Hepatocyte (in vitro differentiated cells): ENCODE results near the gene BEND7. TPM values are rescaled to one million over a fixed set of nuclear protein-coding genes. Genes with fewer than 3 reads are reported as not detected.

Source experiments
- DNase-seq: peaks from one replicate; pipeline ENCODE4 v3.0.0-alpha.2; 2016; ENCODE audit warnings: low spot score
- H2AFZ ChIP-seq: fragments of 200-600 bp; sonication (generic); 2 replicates; pipeline ENCODE4 v1.6.0; 2016; ENCODE audit warnings: antibody characterized with exemption, mild to moderate bottlenecking
- H3K27ac ChIP-seq: fragments of 200-600 bp; sonication (generic); 2 replicates; pipeline ENCODE4 v1.5.1; 2016; ENCODE audit warnings: mild to moderate bottlenecking
- H3K27me3 ChIP-seq: fragments of 200-600 bp; sonication (generic); 2 replicates; pipeline ENCODE4 v1.6.1; 2016
- H3K36me3 ChIP-seq: fragments of 200-600 bp; sonication (generic); replicated peaks from 2 replicates; pipeline ENCODE4 v1.5.1; 2016; ENCODE audit warnings: low read depth; ENCODE audit not compliant: insufficient read depth
- H3K4me1 ChIP-seq: fragments of 200-600 bp; sonication (generic); 2 replicates; pipeline ENCODE4 v1.5.1; 2016; ENCODE audit warnings: mild to moderate bottlenecking, moderate library complexity; ENCODE audit not compliant: insufficient read depth
- H3K4me2 ChIP-seq: fragments of 200-600 bp; sonication (generic); 2 replicates; pipeline ENCODE4 v1.6.0; 2016
- H3K4me3 ChIP-seq: fragments of 200-600 bp; sonication (generic); 2 replicates; pipeline ENCODE4 v1.5.1; 2016; ENCODE audit warnings: mild to moderate bottlenecking
- H3K79me2 ChIP-seq: fragments of 200-600 bp; sonication (generic); 2 replicates; pipeline ENCODE4 v1.6.0; 2017; ENCODE audit warnings: mild to moderate bottlenecking
- H3K9me2 ChIP-seq: fragments of 200-600 bp; sonication (generic); replicated peaks from 2 replicates; pipeline ENCODE4 v1.6.0; 2017; ENCODE audit warnings: mild to moderate bottlenecking; ENCODE audit not compliant: insufficient read depth
- H3K9me3 ChIP-seq: fragments of 200-600 bp; sonication (generic); 2 replicates; pipeline ENCODE4 v1.5.1; 2016; ENCODE audit warnings: low read depth, mild to moderate bottlenecking
- H4K20me1 ChIP-seq: fragments of 200-600 bp; sonication (generic); 2 replicates; pipeline ENCODE4 v1.6.0; 2016; ENCODE audit warnings: mild to moderate bottlenecking; ENCODE audit not compliant: insufficient read depth, poor library complexity, severe bottlenecking
- CTCF ChIP-seq: fragments of 200-600 bp; sonication (generic); IDR thresholded peaks from 2 replicates; pipeline ENCODE4 v1.5.1; 2016; ENCODE audit warnings: antibody characterized with exemption, mild to moderate bottlenecking; ENCODE audit not compliant: poor library complexity
- EZH2 ChIP-seq: fragments of 200-600 bp; sonication (generic); IDR thresholded peaks from 2 replicates; pipeline ENCODE4 v1.6.1; 2016; ENCODE audit warnings: antibody characterized with exemption, mild to moderate bottlenecking, borderline replicate concordance
- EZH2phosphoT487 ChIP-seq: fragments of 200-600 bp; sonication (generic); IDR thresholded peaks from one replicate; pipeline ENCODE4 v1.6.1; 2018; ENCODE audit warnings: antibody characterized with exemption, mild to moderate bottlenecking, low read depth, moderate library complexity; ENCODE audit not compliant: unreplicated experiment, severe bottlenecking
- WGBS: methylation state at CpG from one replicate; pipeline ENCODE4 v1.1.6; 2016; ENCODE audit warnings: low lambda C conversion rate; ENCODE audit errors: missing lambda C conversion rate; 5-methylcytosine and 5-hydroxymethylcytosine counted together
- polyA plus RNA-seq: library from polyadenylated mRNA; unstranded; fragments of >200 nt; fragmentation: Nextera tagmentation; extraction: Ambion mirVana; gene quantifications from 2 replicates; pipeline ENCODE4 v1.2.1, GENCODE V29; 2016
- total RNA-seq: library from RNA; depleted of rRNA; stranded (reverse); fragments of >200 nt; gene quantifications from 2 replicates; pipeline ENCODE4 v1.2.3, GENCODE V29; 2014

BEND7 gene
- total and polyA plus RNA-seq, 2 experiments from 2014 or later = 7.6 to 8.2 TPM

- TF ChIP-seq EZH2phosphoT487 = no peak
- TF ChIP-seq CTCF = no peak
- TF ChIP-seq EZH2 = no peak
- H3K79me2 ChIP-seq = no peaks in the 10 kb centered on the region
- H3K9me3 ChIP-seq = no peaks in the 10 kb centered on the region
- H3K4me2 ChIP-seq = no peak overlapping the region
- H4K20me1 ChIP-seq = no peaks in the 10 kb centered on the region
- no peaks in the 10 kb centered on the region for H3K9me2 ChIP-seq
- H3K4me1 ChIP-seq = no peaks in the 10 kb centered on the region
- no peak overlapping the region for H2AFZ ChIP-seq
- 73% methylated on average over 15 of the region's 15 CpGs for WGBS
- DNase-seq = no peak
- H3K27ac ChIP-seq = no peak overlapping the region
- H3K27me3 ChIP-seq = no peaks in the 10 kb centered on the region
- no peak overlapping the region for H3K4me3 ChIP-seq
- H3K36me3 ChIP-seq = no peaks in the 10 kb centered on the region
Observed at GRCh38 chr10:13400196-13400965, 128.4 kb downstream of the BEND7 start.

GRCh38 chr10:13399752-13400151, 129.1 kb downstream of the BEND7 start:
- Histone ChIP-seq H3K36me3 (no peaks in the 10 kb centered on the region), H4K20me1 (no peaks in the 10 kb centered on the region), H3K4me2 (no peak overlapping the region), H3K9me2 (no peaks in the 10 kb centered on the region), H3K4me3 (no peak overlapping the region), H3K27me3 (no peaks in the 10 kb centered on the region), H3K9me3 (no peaks in the 10 kb centered on the region), H3K79me2 (no peaks in the 10 kb centered on the region), H3K27ac (no peak overlapping the region), H3K4me1 (no peaks in the 10 kb centered on the region), H2AFZ (no peak overlapping the region)
- TF ChIP-seq CTCF (no peak), EZH2 (no peak), EZH2phosphoT487 (no peak)
- no peak for DNase-seq
- WGBS = 69% methylated on average over 2 of the region's 2 CpGs

GRCh38 chr10:13399236-13399635, 129.6 kb downstream of the BEND7 start:
- WGBS = 96% methylated on average over 8 of the region's 8 CpGs
- Histone ChIP-seq H3K4me1 (no peaks in the 10 kb centered on the region), H3K4me3 (no peak overlapping the region), H2AFZ (no peak overlapping the region), H3K9me3 (no peaks in the 10 kb centered on the region), H3K27ac (no peak overlapping the region), H4K20me1 (no peaks in the 10 kb centered on the region), H3K9me2 (no peaks in the 10 kb centered on the region), H3K4me2 (no peak overlapping the region), H3K79me2 (no peaks in the 10 kb centered on the region), H3K27me3 (no peaks in the 10 kb centered on the region), H3K36me3 (no peaks in the 10 kb centered on the region)
- DNase-seq = no peak
- TF ChIP-seq EZH2 = no peak
- TF ChIP-seq EZH2phosphoT487 = no peak
- no peak for TF ChIP-seq CTCF
